HTR-8/SVneo (cell line): ENCODE measurements around the gene MADCAM1.
"Not testable (repeated sequence)": the region's sequence is repeated elsewhere in the genome, so short reads cannot be mapped to it uniquely, and the experiment has no call there.

Experiments used
- DNase-seq: peaks from one replicate; pipeline ENCODE4 v3.0.0; 2011; ENCODE audit warnings: low spot score, mixed read lengths; ENCODE audit not compliant: insufficient read length
- FAIRE-seq: peaks from 2 replicates; lab custom pipeline; 2011; peaks lifted over from hg19 to GRCh38; lab: Jason Lieb, UNC

Gene MADCAM1

GRCh38 chr19:496112-496665 lies at the start of gene MADCAM1:
MADCAM1 (plus strand) TSS chr19:496486; CDS start chr19:496500, 14 bp downstream.
- DNase-seq (no peak), FAIRE-seq (no peak)

DNA sequence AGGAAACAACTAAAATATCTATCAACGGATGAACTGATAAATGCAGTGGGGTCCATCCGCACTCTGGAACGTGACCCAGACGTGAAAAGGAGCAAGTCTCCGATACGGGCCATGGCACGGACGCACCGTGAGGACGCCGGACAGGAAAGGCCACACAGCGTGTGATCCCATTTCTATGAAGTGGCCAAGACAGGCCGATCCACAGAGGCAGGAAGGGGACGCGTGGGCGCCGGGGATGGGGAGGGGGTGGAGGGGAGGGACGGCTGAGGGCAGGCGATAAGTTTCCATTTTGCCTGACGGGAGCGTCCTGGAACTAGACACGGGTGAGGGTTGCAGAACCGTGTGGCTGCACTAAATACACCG lies 49.2 kb upstream of the MADCAM1 start:
- FAIRE-seq (no peak), DNase-seq (no peak)

DNA sequence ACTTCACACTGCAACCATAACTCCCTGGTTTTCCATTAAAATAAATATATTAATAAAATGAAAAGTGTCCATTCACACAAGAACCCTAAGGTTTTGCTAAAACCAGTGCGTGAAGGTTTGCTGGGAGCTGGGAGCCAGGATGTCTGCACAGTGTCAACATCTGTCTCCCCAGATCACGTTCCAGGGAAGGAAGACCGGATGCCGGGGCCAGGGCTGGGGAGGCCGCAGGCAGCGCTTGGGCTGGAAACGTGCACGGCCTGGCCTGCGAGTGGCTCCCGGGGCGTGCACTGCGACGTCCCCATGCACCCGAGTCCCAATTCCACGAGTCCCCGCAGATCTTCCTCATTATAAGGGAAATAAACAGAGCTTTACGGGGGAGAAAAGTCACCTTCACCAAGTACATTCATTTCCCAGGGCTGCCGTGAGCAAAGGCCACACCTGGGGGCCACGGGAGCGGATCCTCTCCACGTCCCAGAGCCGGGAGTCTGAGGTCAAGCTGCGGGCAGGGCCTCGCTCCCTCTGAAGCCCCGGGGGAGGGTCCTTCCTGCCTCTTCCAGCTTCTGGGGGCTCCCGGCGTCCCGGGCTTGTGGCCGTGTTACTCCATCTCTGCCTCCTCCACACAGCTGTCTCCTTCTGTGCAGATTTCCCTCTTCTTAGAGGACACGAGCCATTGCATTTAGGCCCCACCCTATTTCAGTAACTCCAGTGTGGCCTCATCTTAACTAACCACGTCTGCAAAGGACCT lies 48.3 kb upstream of the MADCAM1 start:
- FAIRE-seq: no peak
- no peak for DNase-seq

GRCh38 chr19:449916-450315 lies 46.4 kb upstream of the MADCAM1 start:
- DNase-seq (no peak), FAIRE-seq (no peak)

DNA sequence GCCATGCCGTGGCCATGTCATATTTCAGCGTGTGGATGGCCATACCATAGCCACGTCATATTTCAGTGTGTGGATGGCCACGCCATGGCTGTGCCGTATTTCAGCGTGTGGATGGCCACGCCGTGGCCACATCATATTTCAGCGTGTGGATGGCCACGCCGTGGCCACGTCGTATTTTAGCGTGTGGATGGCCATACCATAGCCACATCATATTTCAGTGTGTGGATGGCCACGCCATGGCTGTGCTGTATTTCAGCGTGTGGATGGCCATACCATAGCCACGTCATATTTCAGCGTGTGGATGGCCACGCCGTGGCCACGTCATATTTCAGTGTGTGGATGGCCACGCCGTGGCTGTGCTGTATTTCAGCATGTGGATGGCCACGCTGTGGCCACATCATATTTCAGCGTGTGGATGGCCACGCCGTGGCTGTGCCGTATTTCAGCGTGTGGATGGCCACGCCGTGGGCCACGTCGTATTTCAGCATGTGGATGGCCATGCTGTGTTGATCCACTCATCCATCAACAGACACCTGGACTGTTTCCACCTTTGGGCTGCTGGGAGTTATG lies 45.3 kb upstream of the MADCAM1 start:
- DNase-seq: not testable (repeated sequence)
- FAIRE-seq: peak; percentile 89

DNA sequence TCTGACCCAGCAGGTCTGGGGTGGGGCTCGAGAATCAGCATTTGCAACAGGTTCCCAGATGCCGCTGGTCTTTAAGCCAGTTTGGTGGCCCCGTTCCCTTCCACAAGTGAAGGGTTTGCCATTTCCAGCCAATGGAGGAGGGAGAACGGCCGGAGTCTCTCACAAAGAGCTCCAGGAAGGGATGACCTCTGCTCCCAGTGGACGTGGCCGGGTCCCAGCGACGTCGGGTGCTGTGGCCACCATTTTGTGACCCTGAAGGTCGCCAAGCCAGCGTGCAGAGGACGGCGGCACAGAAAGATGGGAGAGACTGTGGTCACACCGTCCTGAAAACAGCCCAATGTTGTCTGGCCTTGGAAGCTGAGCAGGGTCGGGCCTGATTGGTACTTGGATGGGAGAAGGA lies 43.5 kb upstream of the MADCAM1 start:
- DNase-seq (no peak), FAIRE-seq (no peak)

- FAIRE-seq (no peak), DNase-seq (no peak)
Measured at GRCh38 chr19:453606-454005, 42.7 kb upstream of the MADCAM1 start.

GRCh38 chr19:455031-455705 lies 41.1 kb upstream of the MADCAM1 start:
- no peak for FAIRE-seq
- DNase-seq: no peak

DNA sequence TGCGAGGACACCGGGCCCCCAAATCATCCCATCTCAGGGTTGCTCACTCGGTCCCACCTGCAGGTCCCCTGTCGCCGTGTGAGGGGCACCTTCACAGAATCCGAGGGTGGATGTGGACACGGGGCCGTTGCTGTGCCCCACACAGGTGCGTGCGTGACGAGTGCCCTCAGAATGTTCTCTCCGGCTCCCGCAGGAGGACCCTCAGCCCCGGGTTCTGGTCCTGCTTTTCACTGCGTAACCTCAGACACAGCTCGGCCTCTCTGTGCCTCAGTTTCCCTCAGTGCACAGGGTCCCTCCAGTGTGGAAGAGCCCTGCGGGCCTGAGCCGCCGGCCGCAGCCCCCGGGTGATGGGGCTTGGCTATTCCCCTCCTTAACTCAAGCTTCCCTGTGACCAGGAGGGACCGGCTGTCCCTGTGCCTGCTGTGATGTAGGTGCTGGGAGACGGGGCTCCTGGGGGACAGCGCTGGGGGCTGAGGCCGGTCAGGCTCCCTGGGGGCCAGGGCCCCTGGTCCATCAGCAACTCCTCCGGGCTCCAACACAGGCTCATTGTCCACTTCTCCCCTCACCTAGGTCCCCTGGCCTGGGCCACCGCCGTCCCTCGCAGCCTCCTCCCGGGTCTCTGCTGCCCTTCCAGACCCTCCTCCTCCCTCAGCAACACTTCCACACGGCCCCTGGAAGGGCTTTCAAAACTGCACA lies 40.3 kb upstream of the MADCAM1 start:
- no peak for DNase-seq
- no peak for FAIRE-seq

DNA sequence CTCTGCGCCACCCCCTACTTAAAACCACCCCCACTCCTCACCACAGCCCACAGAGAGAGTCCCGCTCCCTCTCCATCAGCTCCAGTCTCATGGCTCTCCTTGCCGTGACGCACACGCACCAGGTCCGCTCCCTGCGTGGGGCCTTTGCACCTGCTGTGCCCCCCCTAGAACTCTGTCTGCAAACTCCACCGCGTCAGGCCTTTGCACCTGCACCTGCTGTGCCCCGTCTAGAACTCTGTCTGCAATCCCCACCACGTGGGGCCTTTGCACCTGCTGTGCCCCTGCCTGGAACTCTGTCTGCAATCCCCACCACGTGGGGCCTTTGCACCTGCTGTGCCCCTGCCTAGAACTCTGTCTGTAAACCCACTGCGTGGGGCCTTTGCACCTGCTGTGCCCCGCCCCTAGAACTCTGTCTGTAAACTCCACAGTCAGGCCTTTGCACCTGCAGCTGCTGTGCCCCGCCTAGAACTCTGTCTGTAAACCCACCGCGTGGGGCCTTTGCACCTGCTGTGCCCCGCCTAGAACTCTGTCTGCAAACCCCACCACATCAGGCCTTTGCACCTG lies 39.7 kb upstream of the MADCAM1 start:
- DNase-seq: no peak
- no peak for FAIRE-seq

DNA sequence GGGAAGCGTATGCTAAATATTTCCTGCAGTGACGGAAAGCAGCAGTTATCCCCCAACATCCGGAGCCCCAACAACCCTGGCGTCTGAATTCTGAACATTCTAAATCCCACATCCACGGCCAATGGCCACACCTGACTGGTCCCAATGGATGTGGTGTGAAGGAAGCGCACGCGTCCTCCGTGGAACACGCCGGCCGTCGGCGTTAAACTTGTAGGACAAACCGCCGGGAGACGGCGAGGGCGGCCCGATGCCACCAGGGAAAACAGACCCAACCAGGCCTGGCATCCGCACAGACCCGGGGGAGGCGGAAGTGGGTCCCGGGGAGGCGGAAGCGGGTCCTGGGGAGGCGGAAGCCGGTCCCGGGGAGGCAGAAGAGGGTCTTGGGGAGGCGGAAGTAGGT lies 38.6 kb upstream of the MADCAM1 start:
- FAIRE-seq (no peak), DNase-seq (no peak)

GRCh38 chr19:458091-459042 lies 37.9 kb upstream of the MADCAM1 start:
- DNase-seq (no peak), FAIRE-seq (no peak)

DNA sequence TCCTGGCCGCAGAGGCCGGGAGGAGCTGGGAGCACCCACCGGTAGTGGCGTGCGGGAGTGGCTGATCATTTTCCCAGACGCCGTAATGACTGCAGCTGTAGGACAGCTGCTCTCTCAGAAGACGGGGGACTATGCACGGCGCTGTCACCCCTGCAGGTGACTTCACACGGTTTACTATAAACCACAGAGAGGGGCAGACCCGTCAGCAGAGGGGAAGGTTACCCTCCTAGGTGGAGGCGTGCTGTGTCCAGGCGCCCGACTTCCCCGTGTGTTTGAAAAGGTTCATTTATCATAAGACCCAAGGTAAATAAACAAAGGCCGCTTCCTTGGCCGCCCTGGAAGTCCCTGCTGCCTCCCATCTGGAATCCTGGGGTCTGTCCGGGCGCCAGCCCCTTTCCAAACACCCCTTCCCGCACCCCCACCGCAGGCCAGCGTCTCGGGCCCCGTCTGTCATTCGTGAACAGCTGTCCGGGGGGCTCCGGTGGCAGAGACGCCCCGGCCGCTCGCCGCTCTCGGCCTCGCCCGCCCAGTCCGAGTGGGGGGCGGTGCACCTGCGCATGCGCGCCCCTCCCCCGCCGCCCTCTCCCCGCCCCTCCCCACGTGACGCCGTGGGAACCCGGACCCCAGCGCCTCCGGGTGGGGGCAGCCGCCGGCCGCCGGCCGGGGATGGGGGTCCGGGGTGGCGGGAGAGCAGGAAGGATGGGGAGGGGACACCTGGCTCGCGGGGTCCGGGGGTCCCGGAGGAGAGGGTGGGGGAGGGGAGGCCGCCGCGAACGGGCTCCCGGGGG lies 36.4 kb upstream of the MADCAM1 start:
- FAIRE-seq (peak; percentile 23), DNase-seq (peak; percentile 84)

DNA sequence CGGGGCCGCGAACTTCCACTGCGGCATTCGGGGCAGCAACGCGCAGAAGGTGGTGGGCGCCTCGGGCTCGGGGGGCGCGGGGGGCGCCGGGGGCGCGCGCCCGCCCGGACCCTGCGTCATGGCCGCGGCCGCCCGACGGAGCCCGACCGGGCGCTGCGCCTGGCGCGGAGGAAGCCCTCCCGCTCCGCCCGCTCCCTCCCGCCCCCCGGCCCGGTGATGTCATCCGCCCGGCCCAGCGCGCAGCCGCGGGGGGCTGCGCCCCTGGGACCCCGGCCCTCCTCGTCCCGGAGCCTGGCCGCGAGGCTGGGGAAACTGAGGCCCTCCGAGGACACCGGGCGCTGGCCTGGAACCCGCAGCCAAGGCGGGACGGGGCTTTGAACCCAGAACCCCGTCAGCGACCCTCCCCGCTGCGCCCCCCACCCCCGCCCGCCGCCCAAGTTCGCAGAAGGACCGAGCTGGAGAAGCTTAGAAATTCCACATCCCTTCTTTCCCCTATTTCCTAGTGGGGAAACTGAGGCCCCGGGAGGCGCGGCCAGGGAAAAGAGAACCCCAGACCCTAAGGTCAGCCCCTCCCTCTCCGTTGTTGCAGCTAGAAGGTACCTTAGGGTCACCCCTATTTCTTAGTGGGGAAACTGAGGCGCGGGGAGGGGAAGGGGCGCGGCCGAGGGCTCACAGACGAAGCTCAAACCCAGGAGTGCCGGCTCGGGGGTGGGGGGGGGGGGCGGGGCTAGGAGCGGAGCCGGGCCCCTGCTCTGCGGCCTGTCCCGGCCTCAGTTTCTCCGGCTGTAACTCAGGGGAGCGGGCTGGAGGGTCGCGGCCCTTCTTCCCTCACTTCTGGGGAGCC lies 35.2 kb upstream of the MADCAM1 start, which contains the start of gene SHC2:
Gene SHC2 (minus strand): TSS at position 157 of the 844 bp plus-strand sequence. CDS start 37 bp downstream, at position 120.
- no peak for FAIRE-seq
- no peak for DNase-seq

GRCh38 chr19:461721-462551 lies 34.4 kb upstream of the MADCAM1 start:
- DNase-seq (no peak), FAIRE-seq (no peak)

DNA sequence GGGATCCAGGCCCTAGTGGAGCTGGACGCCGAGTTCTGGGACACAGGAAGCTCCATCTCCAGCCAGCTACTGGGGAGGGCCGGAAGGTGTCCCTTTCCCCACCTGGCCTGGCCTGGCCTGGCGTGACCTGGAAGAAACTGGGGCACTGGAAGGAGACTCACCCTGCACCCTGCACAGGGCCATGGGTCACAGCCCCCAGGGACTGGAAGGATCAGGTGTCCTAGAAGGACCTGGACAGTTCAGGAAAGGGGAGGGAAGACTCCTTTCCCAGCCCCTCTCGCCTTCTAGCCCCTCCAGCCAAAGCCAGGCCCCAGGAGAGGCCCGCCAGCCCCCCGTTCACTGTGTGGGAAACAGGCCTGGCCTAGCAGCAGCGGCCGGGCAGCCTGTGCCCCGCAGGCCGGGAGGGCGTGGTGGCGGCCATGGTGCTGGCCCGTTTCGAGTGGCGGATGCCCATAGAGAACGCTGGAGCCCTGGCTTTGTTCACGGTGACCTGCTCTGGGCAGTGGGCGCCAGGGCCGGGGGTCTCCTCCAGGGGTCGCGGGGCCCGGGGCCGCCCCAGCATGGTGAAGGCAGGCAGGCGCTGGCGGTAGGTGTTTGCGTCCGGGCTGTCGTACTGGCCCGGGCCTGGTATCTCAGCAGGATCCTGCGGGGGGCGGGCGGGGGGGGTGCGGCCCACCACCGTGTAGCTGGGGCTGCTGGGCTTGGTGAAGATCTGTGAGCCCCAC lies 32.6 kb upstream of the MADCAM1 start:
- FAIRE-seq (no peak), DNase-seq (no peak)
